GM21526 (cell line): Measurements from ENCODE around the gene SAMMSON.

Source experiments
- ATAC-seq: cut with Tn5 transposase; IDR thresholded peaks from one replicate; pipeline ENCODE4 v1.9.1; 2021; ENCODE audit warnings: moderate library complexity; ENCODE audit not compliant: unreplicated experiment, low FRiP score

Gene SAMMSON

GRCh38 chr3:70010346-70010745 is 10.8 kb downstream of the SAMMSON start:
- no peak for ATAC-seq

- no peak for ATAC-seq
Measured at GRCh38 chr3:70011582-70011981, 12.0 kb downstream of the SAMMSON start.

GRCh38 chr3:70020906-70021660 is 21.6 kb downstream of the SAMMSON start:
- ATAC-seq: no peak

GRCh38 chr3:70028361-70028760 is 28.8 kb downstream of the SAMMSON start:
- ATAC-seq: no peak

GRCh38 chr3:70038693-70039092 is 39.2 kb downstream of the SAMMSON start:
- no peak for ATAC-seq

- no peak for ATAC-seq
Measured at GRCh38 chr3:70040386-70040785, 40.9 kb downstream of the SAMMSON start.

GRCh38 chr3:70042641-70043040 is 43.1 kb downstream of the SAMMSON start:
- no peak for ATAC-seq

- no peak for ATAC-seq
Measured at GRCh38 chr3:70049761-70050160, 50.2 kb downstream of the SAMMSON start.

GRCh38 chr3:70053293-70053692 is 53.8 kb downstream of the SAMMSON start:
- ATAC-seq: no peak

GRCh38 chr3:70056081-70056480 is 56.5 kb downstream of the SAMMSON start:
- ATAC-seq: no peak

GRCh38 chr3:70057426-70057825 is 57.9 kb downstream of the SAMMSON start:
- no peak for ATAC-seq

- no peak for ATAC-seq
Measured at GRCh38 chr3:70061096-70061495, 61.6 kb downstream of the SAMMSON start.

GRCh38 chr3:70064194-70064779 is 64.8 kb downstream of the SAMMSON start:
- no peak for ATAC-seq

GRCh38 chr3:70065696-70066253 is 66.2 kb downstream of the SAMMSON start:
- ATAC-seq: no peak

GRCh38 chr3:70067860-70068521 is 68.5 kb downstream of the SAMMSON start:
- ATAC-seq: no peak

- no peak for ATAC-seq
Measured at GRCh38 chr3:70069557-70069956, 70.0 kb downstream of the SAMMSON start.

GRCh38 chr3:70071138-70071537 is 71.6 kb downstream of the SAMMSON start:
- ATAC-seq: no peak

GRCh38 chr3:70072180-70072579 is 72.6 kb downstream of the SAMMSON start:
- ATAC-seq: no peak

GRCh38 chr3:70072754-70073153 is 73.2 kb downstream of the SAMMSON start:
- no peak for ATAC-seq

- ATAC-seq: no peak
Measured at GRCh38 chr3:70075101-70075500, 75.6 kb downstream of the SAMMSON start.

GRCh38 chr3:70076396-70076795 is 76.9 kb downstream of the SAMMSON start:
- no peak for ATAC-seq
